MM.1S (cell line): ENCODE data around the gene YPEL5.

ENCODE experiments used
- DNase-seq: peaks from one replicate; pipeline ENCODE4 v3.0.0-alpha.2; 2015
- H2AFZ ChIP-seq: fragments of 300-600 bp; sonication (generic); 2 replicates; pipeline ENCODE4 v1.6.0; 2016; ENCODE audit warnings: antibody characterized with exemption, low read length
- H3F3A ChIP-seq: fragments of 300-600 bp; sonication (generic); 2 replicates; pipeline ENCODE4 v1.6.1; 2016; ENCODE audit warnings: mild to moderate bottlenecking, antibody characterized with exemption, low read length, moderate library complexity, mixed read lengths; ENCODE audit not compliant: insufficient read depth
- H3K27ac ChIP-seq: fragments of 300-600 bp; sonication (generic); 2 replicates; pipeline ENCODE4 v1.5.1; 2016; ENCODE audit warnings: mild to moderate bottlenecking, low read length
- H3K27me3 ChIP-seq: fragments of 300-600 bp; sonication (generic); replicated peaks from 2 replicates; pipeline ENCODE4 v1.6.0; 2016; ENCODE audit warnings: low read length; ENCODE audit not compliant: insufficient read depth
- H3K36me3 ChIP-seq: fragments of 300-600 bp; sonication (generic); replicated peaks from 2 replicates; pipeline ENCODE4 v1.6.1; 2016; ENCODE audit warnings: mild to moderate bottlenecking, low read length, mixed read lengths; ENCODE audit not compliant: insufficient read depth
- H3K4me1 ChIP-seq: fragments of 300-600 bp; sonication (generic); 2 replicates; pipeline ENCODE4 v1.6.1; 2016; ENCODE audit warnings: low read length, mixed read lengths
- H3K4me2 ChIP-seq: fragments of 300-600 bp; sonication (generic); 2 replicates; pipeline ENCODE4 v1.6.0; 2016; ENCODE audit warnings: low read depth, low read length
- H3K4me3 ChIP-seq: fragments of 300-600 bp; sonication (generic); 2 replicates; pipeline ENCODE4 v1.5.1; 2016; ENCODE audit warnings: low read length, mixed read lengths
- H3K79me2 ChIP-seq: fragments of 300-600 bp; sonication (generic); 2 replicates; pipeline ENCODE4 v1.6.1; 2016; ENCODE audit warnings: mixed run types, low read length, mixed read lengths
- H3K9ac ChIP-seq: fragments of 300-600 bp; sonication (generic); 2 replicates; pipeline ENCODE4 v1.6.1; 2016; ENCODE audit warnings: low read length, mixed read lengths
- H3K9me2 ChIP-seq: fragments of 300-600 bp; sonication (generic); replicated peaks from 2 replicates; pipeline ENCODE4 v1.6.1; 2016; ENCODE audit warnings: mild to moderate bottlenecking, low read length, mixed read lengths; ENCODE audit not compliant: insufficient read depth
- H3K9me3 ChIP-seq: fragments of 300-600 bp; sonication (generic); replicated peaks from 2 replicates; pipeline ENCODE4 v1.6.1; 2016; ENCODE audit warnings: mild to moderate bottlenecking, low read length, mixed read lengths; ENCODE audit not compliant: insufficient read depth
- H4K20me1 ChIP-seq: fragments of 300-600 bp; sonication (generic); 2 replicates; pipeline ENCODE4 v1.6.1; 2016; ENCODE audit warnings: mild to moderate bottlenecking, low read length, moderate library complexity, mixed read lengths; ENCODE audit not compliant: insufficient read depth
- CTCF ChIP-seq: fragments of 300-600 bp; sonication (generic); IDR thresholded peaks from 2 replicates; pipeline ENCODE4 v1.5.1; 2016; ENCODE audit warnings: antibody characterized with exemption, low read length, mixed read lengths
- EZH2 ChIP-seq: fragments of 300-600 bp; sonication (generic); optimal IDR thresholded peaks from 2 replicates; pipeline ENCODE3; 2017; ENCODE audit warnings: low read depth, mild to moderate bottlenecking, antibody characterized with exemption, low read length, mixed read lengths
- EZH2phosphoT487 ChIP-seq: fragments of 300-600 bp; sonication (generic); IDR thresholded peaks from 2 replicates; pipeline ENCODE4 v1.6.1; 2018; ENCODE audit warnings: antibody characterized with exemption, low read length

Gene YPEL5

GRCh38 chr2:30152385-30152784, 5.6 kb downstream of the YPEL5 start:
- H3K4me3 ChIP-seq, result no peak overlapping the region
- peaks cover 44% of the 10 kb centered on the region for H3K79me2 ChIP-seq
- H3K27me3 ChIP-seq, result no peaks in the 10 kb centered on the region
- H3K27ac ChIP-seq, result no peak overlapping the region
- no peaks in the 10 kb centered on the region for H4K20me1 ChIP-seq
- DNase-seq, result no peak
- H3F3A ChIP-seq, result peaks cover 7% of the 10 kb centered on the region
- no peak for TF ChIP-seq EZH2phosphoT487
- no peak for TF ChIP-seq CTCF
- no peak for TF ChIP-seq EZH2
- H3K4me1 ChIP-seq, result peaks cover 21% of the 10 kb centered on the region
- no peak overlapping the region for H3K4me2 ChIP-seq
- H3K9me2 ChIP-seq, result no peaks in the 10 kb centered on the region
- H3K36me3 ChIP-seq, result no peaks in the 10 kb centered on the region
- no peak overlapping the region for H3K9ac ChIP-seq
- no peaks in the 10 kb centered on the region for H3K9me3 ChIP-seq
- no peak overlapping the region for H2AFZ ChIP-seq

GRCh38 chr2:30155202-30155601, 8.4 kb downstream of the YPEL5 start:
- no peak overlapping the region for H3K4me2 ChIP-seq
- H3K9ac ChIP-seq, result no peak overlapping the region
- no peaks in the 10 kb centered on the region for H3K9me2 ChIP-seq
- no peak for DNase-seq
- no peaks in the 10 kb centered on the region for H3K27me3 ChIP-seq
- H3K79me2 ChIP-seq, result peaks cover 21% of the 10 kb centered on the region
- no peaks in the 10 kb centered on the region for H4K20me1 ChIP-seq
- H3K9me3 ChIP-seq, result no peaks in the 10 kb centered on the region
- peaks cover under 1% of the 10 kb centered on the region for H3K4me1 ChIP-seq
- no peak overlapping the region for H3K4me3 ChIP-seq
- H3F3A ChIP-seq, result no peaks in the 10 kb centered on the region
- no peaks in the 10 kb centered on the region for H3K36me3 ChIP-seq
- no peak for TF ChIP-seq EZH2
- no peak for TF ChIP-seq CTCF
- TF ChIP-seq EZH2phosphoT487, result no peak
- H3K27ac ChIP-seq, result no peak overlapping the region
- no peak overlapping the region for H2AFZ ChIP-seq

GRCh38 chr2:30155889-30156658, 9.3 kb downstream of the YPEL5 start:
- Histone ChIP-seq H3K9me2 (no peaks in the 10 kb centered on the region), H3K4me2 (no peak overlapping the region), H3K9ac (no peak overlapping the region), H4K20me1 (no peaks in the 10 kb centered on the region), H3K4me3 (no peak overlapping the region), H3K4me1 (no peaks in the 10 kb centered on the region), H2AFZ (no peak overlapping the region), H3K27ac (no peak overlapping the region), H3K9me3 (no peaks in the 10 kb centered on the region), H3K27me3 (no peaks in the 10 kb centered on the region), H3F3A (no peaks in the 10 kb centered on the region), H3K79me2 (peaks cover 17% of the 10 kb centered on the region), H3K36me3 (no peaks in the 10 kb centered on the region)
- DNase-seq, result no peak
- TF ChIP-seq EZH2 (no peak), EZH2phosphoT487 (no peak), CTCF (no peak)
